ENCODE results near the gene ATP2B2.
A peak's percentile ranks its signal among the peaks of the same experiment; 100 is the strongest.

The ATP2B2 gene

GRCh38 chr3:10447527-10448260 lies 57.7 kb downstream of the ATP2B2 start:
- H3K4me1 ChIP-seq (ENCODE audit: control insufficient read depth, insufficient read depth, low read length), result no peaks in the 10 kb centered on the region
- no peak overlapping the region for H3K4me3 ChIP-seq (ENCODE audit: low read depth, low read length)
- ChIA-PET CTCF (no interaction called here), POLR2A (interaction anchor here (0.6 kb wide), 1 partner anchor 152 kb away, joined by 3 read pairs; no protein-coding TSS in a partner anchor)
- H3K36me3 ChIP-seq (ENCODE audit: control insufficient read depth in 2 of 2, insufficient read depth in 1 of 2, low read length in 2 of 2), result no peaks in the 10 kb centered on the region
- TF ChIP-seq ZNF16 (tag by site-specific recombination; IDR thresholded peaks at IDR 0.05; ENCODE audit: low read depth), result no peak
- no peak for TF ChIP-seq ZNF843 (tag by site-specific recombination; IDR thresholded peaks at IDR 0.05)
- TF ChIP-seq ZNF473 (tag by site-specific recombination; IDR thresholded peaks at IDR 0.05), result no peak
- no peak for TF ChIP-seq ZNF132 (tag by site-specific recombination; IDR thresholded peaks at IDR 0.05; ENCODE audit: borderline replicate concordance)
- no peak for TF ChIP-seq ZNF157 (tag by site-specific recombination; IDR thresholded peaks at IDR 0.05)
- no peak for TF ChIP-seq ZNF549 (tag by site-specific recombination; IDR thresholded peaks at IDR 0.05)
- TF ChIP-seq, protein P1, sequence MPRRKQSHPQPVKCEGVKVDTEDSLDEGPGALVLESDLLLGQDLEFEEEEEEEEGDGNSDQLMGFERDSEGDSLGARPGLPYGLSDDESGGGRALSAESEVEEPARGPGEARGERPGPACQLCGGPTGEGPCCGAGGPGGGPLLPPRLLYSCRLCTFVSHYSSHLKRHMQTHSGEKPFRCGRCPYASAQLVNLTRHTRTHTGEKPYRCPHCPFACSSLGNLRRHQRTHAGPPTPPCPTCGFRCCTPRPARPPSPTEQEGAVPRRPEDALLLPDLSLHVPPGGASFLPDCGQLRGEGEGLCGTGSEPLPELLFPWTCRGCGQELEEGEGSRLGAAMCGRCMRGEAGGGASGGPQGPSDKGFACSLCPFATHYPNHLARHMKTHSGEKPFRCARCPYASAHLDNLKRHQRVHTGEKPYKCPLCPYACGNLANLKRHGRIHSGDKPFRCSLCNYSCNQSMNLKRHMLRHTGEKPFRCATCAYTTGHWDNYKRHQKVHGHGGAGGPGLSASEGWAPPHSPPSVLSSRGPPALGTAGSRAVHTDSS (tag by site-specific recombination; IDR thresholded peaks at IDR 0.05), result no peak
- TF ChIP-seq, protein P2, sequence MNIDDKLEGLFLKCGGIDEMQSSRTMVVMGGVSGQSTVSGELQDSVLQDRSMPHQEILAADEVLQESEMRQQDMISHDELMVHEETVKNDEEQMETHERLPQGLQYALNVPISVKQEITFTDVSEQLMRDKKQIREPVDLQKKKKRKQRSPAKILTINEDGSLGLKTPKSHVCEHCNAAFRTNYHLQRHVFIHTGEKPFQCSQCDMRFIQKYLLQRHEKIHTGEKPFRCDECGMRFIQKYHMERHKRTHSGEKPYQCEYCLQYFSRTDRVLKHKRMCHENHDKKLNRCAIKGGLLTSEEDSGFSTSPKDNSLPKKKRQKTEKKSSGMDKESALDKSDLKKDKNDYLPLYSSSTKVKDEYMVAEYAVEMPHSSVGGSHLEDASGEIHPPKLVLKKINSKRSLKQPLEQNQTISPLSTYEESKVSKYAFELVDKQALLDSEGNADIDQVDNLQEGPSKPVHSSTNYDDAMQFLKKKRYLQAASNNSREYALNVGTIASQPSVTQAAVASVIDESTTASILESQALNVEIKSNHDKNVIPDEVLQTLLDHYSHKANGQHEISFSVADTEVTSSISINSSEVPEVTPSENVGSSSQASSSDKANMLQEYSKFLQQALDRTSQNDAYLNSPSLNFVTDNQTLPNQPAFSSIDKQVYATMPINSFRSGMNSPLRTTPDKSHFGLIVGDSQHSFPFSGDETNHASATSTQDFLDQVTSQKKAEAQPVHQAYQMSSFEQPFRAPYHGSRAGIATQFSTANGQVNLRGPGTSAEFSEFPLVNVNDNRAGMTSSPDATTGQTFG (tag by site-specific recombination; IDR thresholded peaks at IDR 0.05; ENCODE audit: borderline replicate concordance), result no peak
- TF ChIP-seq ZBTB26 (tag by site-specific recombination; optimal IDR thresholded peaks at IDR 0.05), result no peak
- no peak for TF ChIP-seq ZBTB21 (tag by site-specific recombination; IDR thresholded peaks at IDR 0.05)
- TF ChIP-seq ZNF560 (tag by site-specific recombination; IDR thresholded peaks at IDR 0.05; ENCODE audit: borderline replicate concordance), result no peak
- no peaks in the 10 kb centered on the region for H3K9me3 ChIP-seq (ENCODE audit: control insufficient read depth, insufficient read depth, low read depth, low read length)
- no peak overlapping the region for H3K27ac ChIP-seq (ENCODE audit: extremely low read depth, low read depth, low read length)

DNA sequence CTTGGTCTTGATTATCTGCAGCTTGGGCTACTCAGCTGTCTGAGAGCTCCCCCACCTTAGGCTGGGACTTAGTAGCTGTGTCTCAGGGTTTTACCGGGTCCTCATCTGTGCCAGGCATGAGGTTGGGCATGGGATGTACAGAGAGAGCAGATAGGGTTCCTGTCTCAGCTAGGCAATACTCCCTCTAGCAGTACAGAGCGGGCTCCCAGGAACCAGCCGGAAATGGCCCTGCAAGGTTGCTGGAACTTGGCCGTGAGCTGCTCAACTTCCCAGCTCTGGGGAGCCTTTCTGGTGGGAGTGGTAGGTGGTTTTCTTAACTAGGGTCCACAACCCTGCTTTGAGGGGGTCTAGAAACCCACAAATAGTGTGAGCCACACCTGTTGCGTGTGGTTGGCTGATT lies 58.3 kb downstream of the ATP2B2 start:
- H3K4me3 ChIP-seq (ENCODE audit: low read depth, low read length), result no peak overlapping the region
- no peaks in the 10 kb centered on the region for H3K4me1 ChIP-seq (ENCODE audit: control insufficient read depth, insufficient read depth, low read length)
- H3K36me3 ChIP-seq (ENCODE audit: control insufficient read depth in 2 of 2, insufficient read depth in 1 of 2, low read length in 2 of 2), result no peaks in the 10 kb centered on the region
- TF ChIP-seq SCRT2 (tag by site-specific recombination; IDR thresholded peaks at IDR 0.05) (peak; percentile 64), ZNF133 (tag by site-specific recombination; IDR thresholded peaks at IDR 0.05) (no peak)
- no peaks in the 10 kb centered on the region for H3K9me3 ChIP-seq (ENCODE audit: control insufficient read depth, insufficient read depth, low read depth, low read length)
- H3K27ac ChIP-seq (ENCODE audit: extremely low read depth, low read depth, low read length), result no peak overlapping the region
- ChIA-PET POLR2A (interaction anchor here (0.6 kb wide), 1 partner anchor 780 kb away, joined by 4 read pairs; no protein-coding TSS in a partner anchor), CTCF (no interaction called here)

- TF ChIP-seq ZNF549 (tag by site-specific recombination; IDR thresholded peaks at IDR 0.05) (no peak), ZIC2 (tag by site-specific recombination; IDR thresholded peaks at IDR 0.05) (0 out of 2 replicates have a peak, but pooled peaks have one; percentile 27)
- Histone ChIP-seq H3K9me3 (ENCODE audit: control insufficient read depth, insufficient read depth, low read depth, low read length) (no peaks in the 10 kb centered on the region), H3K4me3 (ENCODE audit: low read depth, low read length) (no peak overlapping the region), H3K4me1 (ENCODE audit: control insufficient read depth, insufficient read depth, low read length) (no peaks in the 10 kb centered on the region), H3K36me3 (ENCODE audit: control insufficient read depth in 2 of 2, insufficient read depth in 1 of 2, low read length in 2 of 2) (no peaks in the 10 kb centered on the region), H3K27ac (ENCODE audit: extremely low read depth, low read depth, low read length) (no peak overlapping the region)
- ChIA-PET CTCF (no interaction called here), POLR2A (no interaction called here)
Measured at GRCh38 chr3:10445561-10446175, 59.7 kb downstream of the ATP2B2 start.
